Measurements from ENCODE around the gene ZFP36. TPM values are rescaled to one million over a fixed set of nuclear protein-coding genes. Genes with fewer than 3 reads are reported as not detected.

ZFP36 gene
- total and polyA plus RNA-seq, 12 donors = 22.8 to 194 (median 51.7) TPM

DNA sequence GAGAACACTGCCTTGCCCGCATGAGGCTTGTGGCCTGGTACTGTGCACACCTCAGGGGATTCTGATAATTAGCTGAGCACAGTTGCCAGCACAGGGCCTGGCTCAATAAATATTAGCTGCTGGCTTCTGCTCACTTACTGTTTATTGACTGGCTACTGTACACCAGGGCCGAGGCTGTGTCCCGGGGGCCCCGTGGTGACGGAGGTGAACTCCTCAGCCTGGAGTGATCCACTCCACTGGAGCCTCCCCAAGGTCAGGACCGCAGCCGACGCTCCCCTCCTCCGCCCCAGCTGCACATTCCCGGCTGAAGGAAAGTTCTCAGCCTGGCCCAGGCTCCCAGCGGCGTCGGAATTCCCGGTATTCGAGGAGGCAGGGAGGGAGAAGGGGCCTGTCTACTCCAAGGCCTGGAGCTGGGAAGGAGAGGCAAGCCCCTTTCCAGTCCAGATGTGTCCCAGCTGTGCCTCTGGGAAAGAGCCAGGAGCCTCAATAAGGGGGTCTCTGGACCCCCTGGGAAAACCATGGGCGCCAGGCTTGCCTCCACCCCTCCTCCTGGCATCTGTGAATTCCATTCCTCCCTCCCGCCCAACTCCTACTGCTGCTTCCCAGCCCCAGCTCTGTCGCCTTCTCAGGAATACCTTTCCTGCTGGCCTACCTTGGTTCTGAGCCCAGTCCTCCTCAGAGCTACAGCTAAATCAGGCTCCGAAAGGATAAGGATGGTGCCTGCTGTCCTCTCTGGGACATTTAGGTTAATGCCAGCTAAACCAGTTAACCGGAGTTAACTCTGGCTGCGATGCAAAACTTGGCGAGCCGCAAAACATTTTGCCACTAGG lies 21.9 kb downstream of the ZFP36 start:
- Histone ChIP-seq H3K4me3 (peak overlapping the region in 5 of 10 donors; percentile 0 to 20 (median 13)), H3K27ac (peak overlapping the region; percentile 68 to 91 (median 87)), H3K36me3 (peaks cover 0 to 40% (median 17%) of the 10 kb centered on the region in 9 donors), H3K4me1 (peaks cover 10 to 42% (median 20%) of the 10 kb centered on the region in 9 donors), H3K27me3 (no peaks in the 10 kb centered on the region), H3K9me3 (no peaks in the 10 kb centered on the region)
- intact Hi-C loops (cut with DNase I) = no loop called here
- ATAC-seq = peak; percentile 82 to 88 (median 84)
- 12 to 13% methylated on average over 22 to 23 of the region's 23 CpGs for whole genome bisulfite sequencing, 2 donors
- no peak for TF ChIP-seq CTCF (IDR thresholded peaks at IDR 0.05)
- DNase-seq = peak; percentile 77 to 84

- 63 to 65% methylated on average over 25 of the region's 25 CpGs for WGBS, 2 donors
- Histone ChIP-seq H3K9me3 (no peaks in the 10 kb centered on the region), H3K4me3 (peak overlapping the region in 4 of 10 donors; percentile 16 to 25 (median 18)), H3K27me3 (no peaks in the 10 kb centered on the region), H3K36me3 (peaks cover 0 to 34% (median 26%) of the 10 kb centered on the region in 9 donors), H3K4me1 (peaks cover 19 to 59% (median 41%) of the 10 kb centered on the region in 9 donors), H3K27ac (peak overlapping the region in 9 of 10 donors; percentile 38 to 97 (median 78))
- ATAC-seq (peak in 6 of 8 donors; percentile 7 to 65 (median 26)), DNase-seq (peak in 1 of 2 donors; percentile 48)
- no peak for TF ChIP-seq CTCF (IDR thresholded peaks at IDR 0.05)
- intact Hi-C loops (cut with DNase I) = no loop called here
These were observed 24.3 kb downstream of the ZFP36 start for GRCh38 chr19:39430675-39431593.

GRCh38 chr19:39432677-39433025 lies 26.0 kb downstream of the ZFP36 start:
- no peaks in the 10 kb centered on the region for H3K9me3 ChIP-seq
- H3K4me1 ChIP-seq = peaks cover 19 to 67% (median 46%) of the 10 kb centered on the region in 9 donors
- peaks cover 0 to 3% (median 0%) of the 10 kb centered on the region in 7 donors for H3K27me3 ChIP-seq
- no peak overlapping the region for H3K4me3 ChIP-seq
- no peak for TF ChIP-seq CTCF (IDR thresholded peaks at IDR 0.05)
- H3K27ac ChIP-seq = peak overlapping the region in 2 of 10 donors; percentile 78 to 97
- WGBS, 2 donors = 85 to 97% methylated on average over 8 of the region's 8 CpGs
- H3K36me3 ChIP-seq = peaks cover 0 to 34% (median 26%) of the 10 kb centered on the region in 9 donors
- DNase-seq = no peak
- intact Hi-C loops (cut with DNase I) = loop anchor here in 1 of 10 donors (2.0 kb wide), 1 partner anchor 18 kb away; no protein-coding TSS in a partner anchor
- ATAC-seq = no peak

All from heart right ventricle (tissue), 16 donors.